Hematopoietic multipotent progenitor cell treated with erythropoietin and hydrocortisone succinate and interleukin-3 and kit ligand, for 4 days (in vitro differentiated cells): ENCODE results near the gene RSAD2.
"Not testable (repeated sequence)": the region's sequence is repeated elsewhere in the genome, so short reads cannot be mapped to it uniquely, and the experiment has no call there.

Source experiments
- DNase-seq: peaks from one replicate; pipeline ENCODE4 v3.0.0-alpha.2; 2015

Gene RSAD2

GRCh38 chr2:6877402-6878304 lies at the start of gene RSAD2:
TSS of gene RSAD2 (plus strand) at chr2:6877777. CDS start at chr2:6877801, 24 bp downstream.
- peak; percentile 85 for DNase-seq

GRCh38 chr2:6828299-6828584 lies 49.3 kb upstream of the RSAD2 start:
- DNase-seq: peak; percentile 84

- DNase-seq: peak; percentile 35
These were observed 46.3 kb upstream of the RSAD2 start for GRCh38 chr2:6831229-6831628.

GRCh38 chr2:6832596-6833299 lies 44.8 kb upstream of the RSAD2 start:
- DNase-seq: no peak

GRCh38 chr2:6833300-6833604 lies 44.3 kb upstream of the RSAD2 start:
- no peak for DNase-seq

- DNase-seq: no peak
These were observed 43.4 kb upstream of the RSAD2 start for GRCh38 chr2:6834163-6834562.

- peak; percentile 65 for DNase-seq
These were observed 42.1 kb upstream of the RSAD2 start for GRCh38 chr2:6835467-6835866.

GRCh38 chr2:6838673-6839319 lies 38.8 kb upstream of the RSAD2 start:
- no peak for DNase-seq

- no peak for DNase-seq
These were observed 35.9 kb upstream of the RSAD2 start for GRCh38 chr2:6841537-6842287.

- peak; percentile 61 for DNase-seq
These were observed 32.3 kb upstream of the RSAD2 start for GRCh38 chr2:6845312-6845711.

GRCh38 chr2:6845903-6846302 lies 31.7 kb upstream of the RSAD2 start:
- DNase-seq: peak; percentile 53

GRCh38 chr2:6846540-6846939 lies 31.0 kb upstream of the RSAD2 start:
- no peak for DNase-seq

GRCh38 chr2:6846967-6847681 lies 30.5 kb upstream of the RSAD2 start:
- DNase-seq: peak; percentile 96

- no peak for DNase-seq
These were observed 25.4 kb upstream of the RSAD2 start for GRCh38 chr2:6852195-6852594.

- DNase-seq: no peak
These were observed 23.2 kb upstream of the RSAD2 start for GRCh38 chr2:6854416-6854815.

GRCh38 chr2:6855860-6856547 lies 21.6 kb upstream of the RSAD2 start:
- DNase-seq: no peak

- DNase-seq: no peak
These were observed 21.0 kb upstream of the RSAD2 start for GRCh38 chr2:6856548-6856920.

- not testable (repeated sequence) for DNase-seq
These were observed 19.0 kb upstream of the RSAD2 start for GRCh38 chr2:6858466-6859027.

- no peak for DNase-seq
These were observed 17.3 kb upstream of the RSAD2 start for GRCh38 chr2:6860296-6860695.

- peak; percentile 72 for DNase-seq
These were observed 13.8 kb upstream of the RSAD2 start for GRCh38 chr2:6863792-6864191.

- DNase-seq: no peak
These were observed 13.3 kb upstream of the RSAD2 start for GRCh38 chr2:6864231-6864754.
